ENCODE data around the gene CD81. TPM values are rescaled to one million over a fixed set of nuclear protein-coding genes. Genes with fewer than 3 reads are reported as not detected.

The CD81 gene
- total and polyA plus RNA-seq, 2 donors (not counting 1 experiment from before 2014, with no cell fraction given): 438 to 611 TPM

DNA sequence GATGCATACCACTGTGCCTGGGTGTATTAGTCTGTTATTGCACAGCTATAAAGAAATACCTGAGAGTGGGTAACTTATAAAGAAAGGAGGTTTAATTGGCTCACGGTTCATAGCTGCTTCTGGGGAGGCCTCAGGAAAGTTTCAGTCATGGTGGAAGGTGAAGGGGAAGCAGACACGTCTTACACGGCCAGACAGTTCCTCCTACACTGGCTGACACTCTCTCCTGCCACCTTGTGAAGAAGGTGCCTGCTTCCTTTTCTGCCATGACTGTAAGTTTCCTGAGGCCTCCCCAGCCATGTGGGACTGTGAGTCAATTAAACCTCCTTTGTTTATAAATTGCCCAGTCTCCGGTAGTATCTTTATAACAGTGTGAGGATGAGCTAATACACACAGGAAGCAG, 33.6 kb upstream of the CD81 start:
- Histone ChIP-seq H2AFZ (ENCODE audit: low read length) (no peak overlapping the region), H3K4me1 (ENCODE audit: control insufficient read depth, extremely low read depth, insufficient read depth, low read length) (no peaks in the 10 kb centered on the region), H3K36me3 (ENCODE audit: control insufficient read depth, insufficient read depth, low read length) (no peaks in the 10 kb centered on the region), H3K4me2 (ENCODE audit: extremely low read depth, insufficient read depth, low read length) (no peak overlapping the region), H3K27ac (ENCODE audit: insufficient read depth, low read length) (no peak overlapping the region), H3K79me2 (ENCODE audit: control insufficient read depth, insufficient read depth, low read length) (no peaks in the 10 kb centered on the region), H3K9me3 (ENCODE audit: control insufficient read depth, insufficient read depth, low read depth, low read length) (no peaks in the 10 kb centered on the region), H3K9ac (ENCODE audit: insufficient read depth, low read length) (no peak overlapping the region), H4K20me1 (ENCODE audit: control insufficient read depth, extremely low read depth, insufficient read depth, low read length) (no peaks in the 10 kb centered on the region), H3K4me3 (replicated peaks in 1 of 4; ENCODE audit: control extremely low read depth in 1 of 4, insufficient read depth in 1 of 4, low read depth in 3 of 4, low read length in 4 of 4) (no peak overlapping the region), H3K27me3 (ENCODE audit: control insufficient read depth, insufficient read depth, low read length) (no peaks in the 10 kb centered on the region)
- TF ChIP-seq, protein P1, sequence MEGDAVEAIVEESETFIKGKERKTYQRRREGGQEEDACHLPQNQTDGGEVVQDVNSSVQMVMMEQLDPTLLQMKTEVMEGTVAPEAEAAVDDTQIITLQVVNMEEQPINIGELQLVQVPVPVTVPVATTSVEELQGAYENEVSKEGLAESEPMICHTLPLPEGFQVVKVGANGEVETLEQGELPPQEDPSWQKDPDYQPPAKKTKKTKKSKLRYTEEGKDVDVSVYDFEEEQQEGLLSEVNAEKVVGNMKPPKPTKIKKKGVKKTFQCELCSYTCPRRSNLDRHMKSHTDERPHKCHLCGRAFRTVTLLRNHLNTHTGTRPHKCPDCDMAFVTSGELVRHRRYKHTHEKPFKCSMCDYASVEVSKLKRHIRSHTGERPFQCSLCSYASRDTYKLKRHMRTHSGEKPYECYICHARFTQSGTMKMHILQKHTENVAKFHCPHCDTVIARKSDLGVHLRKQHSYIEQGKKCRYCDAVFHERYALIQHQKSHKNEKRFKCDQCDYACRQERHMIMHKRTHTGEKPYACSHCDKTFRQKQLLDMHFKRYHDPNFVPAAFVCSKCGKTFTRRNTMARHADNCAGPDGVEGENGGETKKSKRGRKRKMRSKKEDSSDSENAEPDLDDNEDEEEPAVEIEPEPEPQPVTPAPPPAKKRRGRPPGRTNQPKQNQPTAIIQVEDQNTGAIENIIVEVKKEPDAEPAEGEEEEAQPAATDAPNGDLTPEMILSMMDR (conservative IDR thresholded peaks at IDR 0.05 in 1 of 2, IDR thresholded peaks at IDR 0.05 in 1 of 2; ENCODE audit: low read depth in 1 of 2, low read length in 2 of 2): no peak
- TF ChIP-seq EZH2 (IDR thresholded peaks at IDR 0.05; ENCODE audit: low read length, missing control alignments): no peak
- DNase-seq (ENCODE audit: low read depth in 2 of 2): no peak

DNA sequence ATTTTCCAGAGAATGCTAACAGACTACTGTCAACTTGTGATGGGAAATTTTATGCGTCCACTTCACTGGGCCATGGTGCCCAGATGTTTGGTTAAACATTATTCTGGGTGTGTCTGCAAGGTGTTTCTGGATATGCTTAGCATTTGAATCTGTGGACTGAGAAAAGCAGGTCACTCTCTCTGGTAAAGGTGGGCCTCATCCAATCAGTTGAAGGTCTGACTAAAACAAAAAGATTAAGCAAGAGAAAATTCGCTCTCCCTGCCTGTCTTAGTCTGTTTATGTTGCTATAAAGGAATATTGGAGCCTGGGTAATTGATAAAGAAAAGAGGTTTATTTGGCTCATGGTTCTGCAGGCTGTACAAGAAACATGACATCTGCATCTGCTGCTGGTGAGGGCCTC, 32.1 kb upstream of the CD81 start:
- H3K4me1 ChIP-seq (ENCODE audit: control insufficient read depth, extremely low read depth, insufficient read depth, low read length): no peaks in the 10 kb centered on the region
- no peak overlapping the region for H3K4me2 ChIP-seq (ENCODE audit: extremely low read depth, insufficient read depth, low read length)
- TF ChIP-seq, protein P1 (conservative IDR thresholded peaks at IDR 0.05 in 1 of 2, IDR thresholded peaks at IDR 0.05 in 1 of 2; ENCODE audit: low read depth in 1 of 2, low read length in 2 of 2): no peak
- TF ChIP-seq EZH2 (IDR thresholded peaks at IDR 0.05; ENCODE audit: low read length, missing control alignments): no peak
- H3K27ac ChIP-seq (ENCODE audit: insufficient read depth, low read length): no peak overlapping the region
- no peak overlapping the region for H3K9ac ChIP-seq (ENCODE audit: insufficient read depth, low read length)
- no peaks in the 10 kb centered on the region for H3K36me3 ChIP-seq (ENCODE audit: control insufficient read depth, insufficient read depth, low read length)
- H3K79me2 ChIP-seq (ENCODE audit: control insufficient read depth, insufficient read depth, low read length): no peaks in the 10 kb centered on the region
- H2AFZ ChIP-seq (ENCODE audit: low read length): no peak overlapping the region
- no peak for DNase-seq (ENCODE audit: low read depth in 2 of 2)
- H4K20me1 ChIP-seq (ENCODE audit: control insufficient read depth, extremely low read depth, insufficient read depth, low read length): no peaks in the 10 kb centered on the region
- no peaks in the 10 kb centered on the region for H3K9me3 ChIP-seq (ENCODE audit: control insufficient read depth, insufficient read depth, low read depth, low read length)
- H3K27me3 ChIP-seq (ENCODE audit: control insufficient read depth, insufficient read depth, low read length): no peaks in the 10 kb centered on the region
- no peak overlapping the region for H3K4me3 ChIP-seq (replicated peaks in 1 of 4; ENCODE audit: control extremely low read depth in 1 of 4, insufficient read depth in 1 of 4, low read depth in 3 of 4, low read length in 4 of 4)

DNA sequence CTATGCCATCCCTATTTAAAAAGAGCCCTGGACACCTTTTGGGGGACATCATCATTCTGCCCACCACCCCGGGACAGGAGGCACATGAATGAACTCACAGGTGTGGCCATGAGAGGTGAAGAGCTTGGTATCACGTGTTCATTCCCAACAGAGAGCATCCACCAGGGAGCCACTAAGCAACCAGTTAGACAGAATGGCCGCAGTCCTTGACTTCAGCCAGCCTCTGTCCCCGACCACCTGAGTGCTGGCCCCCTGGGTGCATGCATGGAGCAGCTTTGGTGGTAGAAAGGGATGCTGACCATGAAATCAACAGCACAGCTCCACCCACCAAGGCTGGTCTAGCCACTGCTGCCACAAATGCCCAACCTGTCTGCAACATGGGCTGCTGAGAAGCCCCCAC, 31.1 kb upstream of the CD81 start:
- Histone ChIP-seq H3K79me2 (ENCODE audit: control insufficient read depth, insufficient read depth, low read length) (no peaks in the 10 kb centered on the region), H3K9ac (ENCODE audit: insufficient read depth, low read length) (no peak overlapping the region), H3K9me3 (ENCODE audit: control insufficient read depth, insufficient read depth, low read depth, low read length) (no peaks in the 10 kb centered on the region), H3K4me1 (ENCODE audit: control insufficient read depth, extremely low read depth, insufficient read depth, low read length) (no peaks in the 10 kb centered on the region), H3K36me3 (ENCODE audit: control insufficient read depth, insufficient read depth, low read length) (no peaks in the 10 kb centered on the region), H3K27me3 (ENCODE audit: control insufficient read depth, insufficient read depth, low read length) (no peaks in the 10 kb centered on the region), H4K20me1 (ENCODE audit: control insufficient read depth, extremely low read depth, insufficient read depth, low read length) (no peaks in the 10 kb centered on the region), H2AFZ (ENCODE audit: low read length) (no peak overlapping the region), H3K4me2 (ENCODE audit: extremely low read depth, insufficient read depth, low read length) (no peak overlapping the region), H3K4me3 (replicated peaks in 1 of 4; ENCODE audit: control extremely low read depth in 1 of 4, insufficient read depth in 1 of 4, low read depth in 3 of 4, low read length in 4 of 4) (no peak overlapping the region), H3K27ac (ENCODE audit: insufficient read depth, low read length) (no peak overlapping the region)
- no peak for DNase-seq (ENCODE audit: low read depth in 2 of 2)
- TF ChIP-seq, protein P1 (conservative IDR thresholded peaks at IDR 0.05 in 1 of 2, IDR thresholded peaks at IDR 0.05 in 1 of 2; ENCODE audit: low read depth in 1 of 2, low read length in 2 of 2): no peak
- TF ChIP-seq EZH2 (IDR thresholded peaks at IDR 0.05; ENCODE audit: low read length, missing control alignments): no peak
